HG03342 (cell line): ENCODE results near the gene SLC25A26.

Experiments
- ATAC-seq: cut with Tn5 transposase; IDR thresholded peaks from one replicate; pipeline ENCODE4 v1.9.1; 2021; ENCODE audit warnings: mild to moderate bottlenecking, moderate library complexity; ENCODE audit not compliant: unreplicated experiment

Gene SLC25A26

GRCh38 chr3:66393333-66394005, 172.7 kb downstream of the SLC25A26 start:
- peak; percentile 6 for ATAC-seq

- ATAC-seq, result peak; percentile 90
Observed at GRCh38 chr3:66394019-66394752, 173.4 kb downstream of the SLC25A26 start.

- ATAC-seq, result no peak
Observed at GRCh38 chr3:66394753-66395249, 174.0 kb downstream of the SLC25A26 start.

- no peak for ATAC-seq
Observed at GRCh38 chr3:66395635-66396034, 174.8 kb downstream of the SLC25A26 start.

GRCh38 chr3:66396161-66396760, 175.5 kb downstream of the SLC25A26 start:
- ATAC-seq, result no peak

- no peak for ATAC-seq
Observed at GRCh38 chr3:66396888-66397287, 176.1 kb downstream of the SLC25A26 start.

- ATAC-seq, result no peak
Observed at GRCh38 chr3:66397745-66398144, 176.9 kb downstream of the SLC25A26 start.

GRCh38 chr3:66398228-66399025, 177.6 kb downstream of the SLC25A26 start:
- ATAC-seq, result no peak

- no peak for ATAC-seq
Observed at GRCh38 chr3:66399529-66400232, 178.9 kb downstream of the SLC25A26 start.

- ATAC-seq, result no peak
Observed at GRCh38 chr3:66400411-66401156, 179.8 kb downstream of the SLC25A26 start.

GRCh38 chr3:66401157-66401550, 180.4 kb downstream of the SLC25A26 start:
- no peak for ATAC-seq

GRCh38 chr3:66401675-66402491, 181.1 kb downstream of the SLC25A26 start:
- no peak for ATAC-seq

- no peak for ATAC-seq
Observed at GRCh38 chr3:66402596-66403290, 181.9 kb downstream of the SLC25A26 start.

- ATAC-seq, result no peak
Observed at GRCh38 chr3:66403323-66403990, 182.7 kb downstream of the SLC25A26 start.

GRCh38 chr3:66404197-66404596, 183.4 kb downstream of the SLC25A26 start:
- ATAC-seq, result no peak

- no peak for ATAC-seq
Observed at GRCh38 chr3:66404903-66405700, 184.3 kb downstream of the SLC25A26 start.

GRCh38 chr3:66405701-66406091, 184.9 kb downstream of the SLC25A26 start:
- no peak for ATAC-seq
